GM12872 (cell line): ENCODE data around the gene BTBD3.

Experiments used
- TF ChIP-seq, protein P1 (sequence below): IDR thresholded peaks from 3 replicates; pipeline ENCODE4 v1.5.1; 2011; ENCODE audit warnings: low read depth, mild to moderate bottlenecking, low read length, moderate library complexity; ENCODE audit not compliant: insufficient read depth

Gene BTBD3

DNA sequence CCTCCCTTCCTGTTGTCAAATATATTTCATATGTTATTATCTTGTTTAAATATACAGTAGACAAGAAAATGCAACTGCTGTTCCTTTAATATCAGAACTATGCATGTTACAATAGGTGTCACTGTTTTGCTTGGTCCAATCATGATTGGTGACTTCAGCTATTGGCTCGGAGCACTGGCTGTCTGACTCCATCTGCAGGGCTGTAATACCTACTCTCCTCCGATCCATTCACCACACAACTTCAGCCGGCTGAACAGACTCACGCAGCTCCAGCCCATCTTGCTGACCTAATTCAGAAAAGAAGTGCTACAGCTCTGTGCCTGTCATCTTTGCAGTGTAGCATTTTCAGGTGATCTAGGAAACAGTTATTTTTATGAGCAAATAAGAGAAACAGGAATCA lies at the start of gene BTBD3:
TSS of gene BTBD3 (plus strand) at position 231 of the 400 bp plus-strand sequence. CDS start 383 bp downstream, outside the sequence.
- TF ChIP-seq, protein P1, sequence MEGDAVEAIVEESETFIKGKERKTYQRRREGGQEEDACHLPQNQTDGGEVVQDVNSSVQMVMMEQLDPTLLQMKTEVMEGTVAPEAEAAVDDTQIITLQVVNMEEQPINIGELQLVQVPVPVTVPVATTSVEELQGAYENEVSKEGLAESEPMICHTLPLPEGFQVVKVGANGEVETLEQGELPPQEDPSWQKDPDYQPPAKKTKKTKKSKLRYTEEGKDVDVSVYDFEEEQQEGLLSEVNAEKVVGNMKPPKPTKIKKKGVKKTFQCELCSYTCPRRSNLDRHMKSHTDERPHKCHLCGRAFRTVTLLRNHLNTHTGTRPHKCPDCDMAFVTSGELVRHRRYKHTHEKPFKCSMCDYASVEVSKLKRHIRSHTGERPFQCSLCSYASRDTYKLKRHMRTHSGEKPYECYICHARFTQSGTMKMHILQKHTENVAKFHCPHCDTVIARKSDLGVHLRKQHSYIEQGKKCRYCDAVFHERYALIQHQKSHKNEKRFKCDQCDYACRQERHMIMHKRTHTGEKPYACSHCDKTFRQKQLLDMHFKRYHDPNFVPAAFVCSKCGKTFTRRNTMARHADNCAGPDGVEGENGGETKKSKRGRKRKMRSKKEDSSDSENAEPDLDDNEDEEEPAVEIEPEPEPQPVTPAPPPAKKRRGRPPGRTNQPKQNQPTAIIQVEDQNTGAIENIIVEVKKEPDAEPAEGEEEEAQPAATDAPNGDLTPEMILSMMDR = no peak

DNA sequence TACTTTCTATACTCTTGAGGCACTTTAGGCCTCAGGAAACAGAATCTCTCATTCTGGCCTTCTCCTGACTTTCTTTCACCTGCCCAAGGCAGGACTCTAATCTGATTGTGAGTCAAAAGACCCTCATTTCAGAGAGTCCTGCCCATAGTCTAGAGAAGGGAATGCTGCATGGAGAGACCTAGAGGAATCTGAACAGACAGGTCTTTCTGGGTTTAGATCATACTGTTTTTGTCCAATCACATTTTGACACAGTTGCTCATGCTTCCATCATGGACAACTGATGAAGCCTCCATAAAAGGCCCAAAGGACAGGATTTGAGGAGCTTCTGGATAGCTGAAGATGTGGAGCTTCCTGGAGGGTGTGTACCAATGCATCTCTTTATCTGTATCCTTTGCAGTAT lies 48.1 kb upstream of the BTBD3 start:
- TF ChIP-seq, protein P1 = no peak

DNA sequence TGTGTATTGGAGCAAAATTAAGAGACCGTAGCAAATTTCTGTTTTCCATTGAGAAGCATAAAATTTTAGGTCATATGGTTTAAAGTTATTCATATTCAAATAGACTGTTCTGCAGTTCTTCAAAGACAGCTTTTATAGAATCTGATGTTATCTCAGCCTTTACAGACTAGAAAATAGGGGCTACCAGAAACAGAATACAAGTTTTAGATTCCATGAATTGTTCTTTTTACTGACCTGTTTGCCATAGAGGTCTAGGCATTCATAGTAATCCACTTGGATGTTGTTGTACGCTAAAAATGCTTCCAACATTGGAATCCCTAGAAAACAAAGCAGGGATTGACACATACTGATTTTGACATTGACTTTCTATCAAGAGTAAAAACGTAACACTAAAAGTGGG lies 47.3 kb upstream of the BTBD3 start:
- TF ChIP-seq, protein P1 = no peak

DNA sequence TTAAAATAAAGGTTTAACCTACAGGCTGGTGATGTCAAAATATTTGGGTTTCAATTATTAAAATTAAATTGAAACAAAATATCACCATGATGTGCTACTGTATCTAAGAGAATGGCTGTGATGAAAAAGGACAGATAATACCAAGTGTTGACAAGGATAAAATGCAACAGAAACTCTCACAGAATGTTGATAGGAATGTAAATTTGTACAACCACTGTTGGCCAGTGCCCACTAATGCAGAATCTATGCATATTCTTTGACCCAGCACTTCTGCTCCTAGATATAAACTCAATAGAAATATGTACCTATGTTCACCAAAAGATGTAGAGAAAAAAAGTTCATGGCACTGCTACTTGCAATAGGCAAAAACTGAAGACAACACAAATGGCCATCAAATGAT lies 41.1 kb upstream of the BTBD3 start:
- TF ChIP-seq, protein P1 = no peak

DNA sequence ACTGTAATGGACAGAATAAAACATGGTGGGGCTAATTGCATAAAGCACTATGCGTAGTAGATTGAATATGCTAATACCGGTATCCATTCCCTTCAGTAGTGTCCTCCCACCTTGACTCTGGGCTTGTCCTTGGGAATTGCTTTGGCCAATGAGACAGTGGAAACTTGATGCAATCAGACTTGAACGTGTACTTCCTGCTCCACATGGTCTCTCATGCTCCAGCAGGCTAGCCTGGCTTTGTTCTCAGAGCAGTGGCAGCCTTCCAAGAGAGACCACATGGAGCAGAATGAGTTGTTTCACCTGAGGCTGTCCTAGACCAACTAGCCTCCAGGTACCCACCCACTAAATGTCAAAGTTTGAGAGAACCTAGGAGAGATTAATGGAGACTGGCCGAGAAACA lies 37.0 kb upstream of the BTBD3 start:
- TF ChIP-seq, protein P1 = no peak

DNA sequence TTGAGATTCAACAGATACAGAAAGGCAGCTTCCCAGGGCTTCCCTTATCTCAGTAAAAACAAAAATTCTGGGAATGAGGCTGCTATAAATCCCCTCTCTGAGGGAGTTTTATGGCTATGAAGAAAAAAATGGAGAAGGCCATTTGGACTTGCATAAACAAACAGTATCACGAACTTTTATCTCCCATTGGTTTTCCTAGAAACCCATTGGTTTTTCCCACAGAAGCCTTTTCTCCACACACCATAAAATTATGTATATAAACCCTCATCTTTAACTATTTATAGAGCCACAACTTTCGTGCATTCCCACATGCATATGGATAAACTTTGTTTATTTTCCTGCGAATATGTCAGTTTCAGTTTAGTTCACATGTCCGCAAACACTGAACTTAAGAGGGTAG lies 36.2 kb upstream of the BTBD3 start:
- TF ChIP-seq, protein P1 = no peak

DNA sequence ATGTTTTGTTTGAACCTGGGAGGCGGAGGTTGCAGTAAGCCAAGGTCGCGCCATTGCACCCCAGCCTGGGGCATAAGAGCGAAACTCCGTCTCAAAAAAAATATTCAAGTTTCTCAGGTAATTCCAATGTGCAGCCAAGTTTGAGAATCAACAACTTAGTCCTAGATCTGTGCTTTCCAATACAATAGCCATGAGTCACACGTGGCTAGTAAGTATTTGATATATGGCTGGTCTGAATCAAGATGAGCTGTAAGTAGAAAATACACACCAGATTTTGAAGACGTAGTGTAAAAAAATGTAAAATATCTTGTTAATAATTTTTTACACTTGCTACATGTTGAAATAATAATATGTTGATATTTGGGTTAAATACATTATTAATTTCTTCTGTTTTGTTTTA lies 35.0 kb upstream of the BTBD3 start:
- TF ChIP-seq, protein P1 = no peak

DNA sequence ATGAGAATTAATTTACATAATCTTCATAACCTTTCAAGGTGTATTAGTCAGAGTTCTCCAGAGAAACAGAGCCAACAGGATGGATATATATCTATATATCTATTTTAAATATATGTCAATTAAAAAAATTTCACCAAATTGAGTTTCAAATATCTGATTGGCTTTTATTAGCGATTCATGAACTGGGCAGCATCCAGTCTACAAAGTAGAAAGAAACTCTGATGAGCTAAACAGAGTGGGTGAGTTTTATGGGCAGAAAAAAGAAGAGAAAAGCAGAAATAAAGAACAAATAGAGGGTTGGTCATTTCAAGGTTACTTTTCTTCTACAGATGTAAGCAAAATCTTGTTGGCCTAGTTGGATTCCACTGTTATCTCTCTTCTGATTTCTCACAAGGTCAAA lies 29.0 kb upstream of the BTBD3 start:
- TF ChIP-seq, protein P1 = no peak
